Liver (tissue), 9 donors: Measurements from ENCODE around the gene PARD3. TPM values are rescaled to one million over a fixed set of nuclear protein-coding genes. Genes with fewer than 3 reads are reported as not detected.

Experiments used
- DNase-seq: peaks from one replicate; pipeline ENCODE4 v3.0.0-alpha.2; 2017; ENCODE audit warnings: low spot score
- H3K27ac ChIP-seq, 2 donors: one replicate each; pipeline ENCODE4 v1.7.0; 2013; ENCODE audit warnings: inconsistent platforms in 2 of 2, low read length in 2 of 2, control low read depth in 1 of 2, low read depth in 1 of 2, mild to moderate bottlenecking in 1 of 2
- H3K27me3 ChIP-seq, 4 donors: one replicate each; pipeline versions ENCODE4 v1.6.1 to v1.7.0; 2013; ENCODE audit warnings: low read length in 3 of 4, inconsistent platforms in 1 of 4, mild to moderate bottlenecking in 1 of 4, moderate library complexity in 1 of 4; ENCODE audit not compliant: control insufficient read depth in 4 of 4, insufficient read depth in 4 of 4
- H3K36me3 ChIP-seq, 4 donors: one replicate each; pipeline versions ENCODE4 v1.6.1 to v1.7.0; 2013; ENCODE audit warnings: low read length in 3 of 4, mild to moderate bottlenecking in 3 of 4, low read depth in 1 of 4, moderate library complexity in 1 of 4; ENCODE audit not compliant: control insufficient read depth in 4 of 4, insufficient read depth in 3 of 4
- H3K4me1 ChIP-seq, 4 donors: one replicate each; pipeline versions ENCODE4 v1.6.1 to v1.7.0; 2013; ENCODE audit warnings: low read length in 3 of 4, mild to moderate bottlenecking in 3 of 4, moderate library complexity in 1 of 4; ENCODE audit not compliant: control insufficient read depth in 4 of 4, insufficient read depth in 4 of 4
- H3K4me3 ChIP-seq, 3 donors: one replicate each; pipeline versions ENCODE4 v1.6.1 to v1.7.0; 2013; ENCODE audit warnings: low read length in 3 of 3, control low read depth in 1 of 3, low read depth in 1 of 3, mild to moderate bottlenecking in 1 of 3
- H3K9ac ChIP-seq, 2 donors: one replicate each; pipeline ENCODE4 v1.7.0; 2013; ENCODE audit warnings: low read length in 2 of 2, mild to moderate bottlenecking in 2 of 2, moderate library complexity in 2 of 2, control low read depth in 1 of 2, low read depth in 1 of 2
- H3K9me3 ChIP-seq, 4 donors: one replicate each; pipeline versions ENCODE4 v1.6.1 to v1.7.0; 2013; ENCODE audit warnings: low read length in 3 of 4; ENCODE audit not compliant: control insufficient read depth in 4 of 4
- ATF3 ChIP-seq: IDR thresholded peaks from 2 replicates; pipeline ENCODE4 v1.6.1; 2016; ENCODE audit warnings: antibody characterized with exemption
- CTCF ChIP-seq: fragments of 150-350 bp; IDR thresholded peaks from 2 replicates; pipeline ENCODE4 v1.5.1; 2017; ENCODE audit warnings: improper control_type of control experiment, low read depth, low read length; ENCODE audit not compliant: missing input control
- EGR1 ChIP-seq, 2 donors: IDR thresholded peaks; 2 replicates each; pipeline ENCODE4 v1.6.1; 2016 to 2018; ENCODE audit warnings: antibody characterized with exemption in 2 of 2, low read depth in 2 of 2
- FOXA1 ChIP-seq: IDR thresholded peaks from 2 replicates; pipeline ENCODE4 v1.6.1; 2016; ENCODE audit warnings: antibody characterized with exemption
- HNF4A ChIP-seq, 2 donors: conservative IDR thresholded peaks; 2 replicates each; pipeline ENCODE4 v1.6.1; 2016; ENCODE audit warnings: antibody characterized with exemption in 2 of 2, mild to moderate bottlenecking in 2 of 2
- HNF4G ChIP-seq: IDR thresholded peaks from 2 replicates; pipeline ENCODE4 v1.6.1; 2016; ENCODE audit warnings: antibody characterized with exemption
- JUND ChIP-seq, 2 donors: IDR thresholded peaks; 2 replicates each; pipeline ENCODE4 v1.6.1; 2016; ENCODE audit warnings: antibody characterized with exemption in 2 of 2
- NR2F2 ChIP-seq: IDR thresholded peaks from 2 replicates; pipeline ENCODE4 v1.6.1; 2016; ENCODE audit warnings: antibody characterized with exemption
- RAD21 ChIP-seq, 2 donors: IDR thresholded peaks; 2 replicates each; pipeline ENCODE4 v1.6.1; 2016; ENCODE audit warnings: antibody characterized with exemption in 2 of 2, mild to moderate bottlenecking in 2 of 2
- YY1 ChIP-seq: IDR thresholded peaks from 2 replicates; pipeline ENCODE4 v1.6.1; 2016; ENCODE audit warnings: antibody characterized with exemption, mild to moderate bottlenecking
- WGBS: extraction: QIAGEN DNeasy Blood & Tissue Kit; methylation state at CpG from one replicate; pipeline ENCODE4 v1.1.7; 2013; 5-methylcytosine and 5-hydroxymethylcytosine counted together
- polyA plus RNA-seq, 2 donors: library from polyadenylated mRNA; stranded (reverse) in 1 of 2; unstranded in 1 of 2; fragments of 200-250 nt in 1 of 2; fragments of >200 nt in 1 of 2; fragmentation: Nextera tagmentation in 1 of 2; extraction: Ambion mirVana in 1 of 2; gene quantifications; one replicate each; pipeline versions ENCODE4 v1.2.1 to v1.2.3, GENCODE V29; 2013 to 2015
- total RNA-seq, 2 donors: library from RNA; depleted of rRNA; stranded (reverse); fragments of >200 nt; gene quantifications; one replicate each; pipeline ENCODE4 v1.2.3, GENCODE V29; 2014
- TF ChIP-seq, protein P1 (sequence below): IDR thresholded peaks from 2 replicates; pipeline ENCODE4 v1.6.1; 2016; ENCODE audit warnings: antibody characterized with exemption, mild to moderate bottlenecking
- donor health status: healthy.
- donor health status: healthy.
- donor health status: healthy.
- donor health status: healthy.
- donor health status: healthy.

The PARD3 gene
- total and polyA plus RNA-seq, 4 donors: 12.3 to 43.8 (median 13.5) TPM

- no peak for TF ChIP-seq ATF3
Measured at GRCh38 chr10:34386921-34387320, 428.2 kb downstream of the PARD3 start (continued).

GRCh38 chr10:34384372-34384771 lies 430.7 kb downstream of the PARD3 start:
- Histone ChIP-seq H3K27ac (no peak overlapping the region), H3K4me1 (no peaks in the 10 kb centered on the region), H3K36me3 (peaks cover 1 to 8% (median 3%) of the 10 kb centered on the region in 4 donors), H3K9ac (no peak overlapping the region), H3K27me3 (no peaks in the 10 kb centered on the region), H3K4me3 (no peak overlapping the region), H3K9me3 (no peaks in the 10 kb centered on the region)
- no peak for DNase-seq
- TF ChIP-seq, protein P1, sequence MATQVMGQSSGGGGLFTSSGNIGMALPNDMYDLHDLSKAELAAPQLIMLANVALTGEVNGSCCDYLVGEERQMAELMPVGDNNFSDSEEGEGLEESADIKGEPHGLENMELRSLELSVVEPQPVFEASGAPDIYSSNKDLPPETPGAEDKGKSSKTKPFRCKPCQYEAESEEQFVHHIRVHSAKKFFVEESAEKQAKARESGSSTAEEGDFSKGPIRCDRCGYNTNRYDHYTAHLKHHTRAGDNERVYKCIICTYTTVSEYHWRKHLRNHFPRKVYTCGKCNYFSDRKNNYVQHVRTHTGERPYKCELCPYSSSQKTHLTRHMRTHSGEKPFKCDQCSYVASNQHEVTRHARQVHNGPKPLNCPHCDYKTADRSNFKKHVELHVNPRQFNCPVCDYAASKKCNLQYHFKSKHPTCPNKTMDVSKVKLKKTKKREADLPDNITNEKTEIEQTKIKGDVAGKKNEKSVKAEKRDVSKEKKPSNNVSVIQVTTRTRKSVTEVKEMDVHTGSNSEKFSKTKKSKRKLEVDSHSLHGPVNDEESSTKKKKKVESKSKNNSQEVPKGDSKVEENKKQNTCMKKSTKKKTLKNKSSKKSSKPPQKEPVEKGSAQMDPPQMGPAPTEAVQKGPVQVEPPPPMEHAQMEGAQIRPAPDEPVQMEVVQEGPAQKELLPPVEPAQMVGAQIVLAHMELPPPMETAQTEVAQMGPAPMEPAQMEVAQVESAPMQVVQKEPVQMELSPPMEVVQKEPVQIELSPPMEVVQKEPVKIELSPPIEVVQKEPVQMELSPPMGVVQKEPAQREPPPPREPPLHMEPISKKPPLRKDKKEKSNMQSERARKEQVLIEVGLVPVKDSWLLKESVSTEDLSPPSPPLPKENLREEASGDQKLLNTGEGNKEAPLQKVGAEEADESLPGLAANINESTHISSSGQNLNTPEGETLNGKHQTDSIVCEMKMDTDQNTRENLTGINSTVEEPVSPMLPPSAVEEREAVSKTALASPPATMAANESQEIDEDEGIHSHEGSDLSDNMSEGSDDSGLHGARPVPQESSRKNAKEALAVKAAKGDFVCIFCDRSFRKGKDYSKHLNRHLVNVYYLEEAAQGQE: no peak
- no peak for TF ChIP-seq EGR1 (IDR thresholded peaks at IDR 0.05; ENCODE audit: low read depth in 2 of 2)
- no peak for TF ChIP-seq CTCF
- no peak for TF ChIP-seq ATF3
- no peak for TF ChIP-seq HNF4G
- no peak for TF ChIP-seq JUND (IDR thresholded peaks at IDR 0.05)
- no peak for TF ChIP-seq YY1
- WGBS: 91% methylated on average over 4 of the region's 4 CpGs

- WGBS: 97% methylated on average over 10 of the region's 10 CpGs
- peaks cover 1 to 8% (median 3%) of the 10 kb centered on the region in 4 donors for H3K36me3 ChIP-seq
- TF ChIP-seq HNF4A (conservative IDR thresholded peaks at IDR 0.05): no peak
- no peak for TF ChIP-seq RAD21 (IDR thresholded peaks at IDR 0.05)
- no peak for TF ChIP-seq EGR1 (IDR thresholded peaks at IDR 0.05; ENCODE audit: low read depth in 2 of 2)
- no peak for TF ChIP-seq JUND (IDR thresholded peaks at IDR 0.05)
- TF ChIP-seq FOXA1: no peak
- TF ChIP-seq CTCF: no peak
- TF ChIP-seq NR2F2: no peak
- H3K4me3 ChIP-seq: no peak overlapping the region
- no peak overlapping the region for H3K27ac ChIP-seq
- no peaks in the 10 kb centered on the region for H3K27me3 ChIP-seq
- no peaks in the 10 kb centered on the region for H3K9me3 ChIP-seq
- no peak for DNase-seq
- no peak overlapping the region for H3K9ac ChIP-seq
- no peaks in the 10 kb centered on the region for H3K4me1 ChIP-seq
Measured at GRCh38 chr10:34382626-34383025, 432.5 kb downstream of the PARD3 start.
